Large intestine (tissue), 3 donors: ENCODE results near the gene ORM2. TPM values are rescaled to one million over a fixed set of nuclear protein-coding genes. Genes with fewer than 3 reads are reported as not detected.

Source experiments
- DNase-seq, 2 donors: peaks; one replicate each; pipeline versions ENCODE4 v3.0.0 to v3.0.0-alpha.2; 2013
- H3K27ac ChIP-seq: one replicate; pipeline ENCODE4 v1.5.1; 2013; ENCODE audit warnings: low read length
- H3K27me3 ChIP-seq: 2 replicates; pipeline ENCODE4 v1.6.1; 2013; ENCODE audit warnings: low read length; ENCODE audit not compliant: control insufficient read depth, insufficient read depth
- H3K36me3 ChIP-seq: 2 replicates; pipeline ENCODE4 v1.6.1; 2013; ENCODE audit warnings: low read length; ENCODE audit not compliant: control insufficient read depth, insufficient read depth
- H3K4me1 ChIP-seq: one replicate; pipeline ENCODE4 v1.6.1; 2013; ENCODE audit warnings: low read length; ENCODE audit not compliant: control insufficient read depth, insufficient read depth
- H3K4me3 ChIP-seq: one replicate; pipeline ENCODE4 v1.5.1; 2013; ENCODE audit warnings: low read length
- H3K9me3 ChIP-seq: one replicate; pipeline ENCODE4 v1.6.1; 2013; ENCODE audit warnings: mild to moderate bottlenecking, low read depth, low read length, moderate library complexity; ENCODE audit not compliant: control insufficient read depth
- WGBS: methylation state at CpG from one replicate; pipeline ENCODE4 v1.1.5; 2013; ENCODE audit warnings: low lambda C conversion rate; ENCODE audit not compliant: insufficient coverage; 5-methylcytosine and 5-hydroxymethylcytosine counted together
- polyA plus RNA-seq: library from polyadenylated mRNA; unstranded; fragments of 120-200 nt; gene quantifications from one replicate; pipeline ENCODE4 v1.2.1, GENCODE V29; 2013

The ORM2 gene
- polyA plus RNA-seq, 1 donor: not detected

- no peaks in the 10 kb centered on the region for H3K9me3 ChIP-seq
- peaks cover 65% of the 10 kb centered on the region for H3K36me3 ChIP-seq
- H3K27ac ChIP-seq: no peak overlapping the region
- H3K27me3 ChIP-seq: no peaks in the 10 kb centered on the region
- no peaks in the 10 kb centered on the region for H3K4me1 ChIP-seq
- WGBS: 92% methylated on average over 2 of the region's 10 CpGs
- no peak overlapping the region for H3K4me3 ChIP-seq
- DNase-seq: no peak
Observed at GRCh38 chr9:114349713-114350480, 20.2 kb downstream of the ORM2 start.

GRCh38 chr9:114350636-114351401 is 21.1 kb downstream of the ORM2 start:
- no peaks in the 10 kb centered on the region for H3K4me1 ChIP-seq
- DNase-seq: no peak
- H3K9me3 ChIP-seq: no peaks in the 10 kb centered on the region
- no peaks in the 10 kb centered on the region for H3K27me3 ChIP-seq
- WGBS: no CpG with 5 or more reads among the region's 16 CpGs
- no peak overlapping the region for H3K27ac ChIP-seq
- H3K36me3 ChIP-seq: peaks cover 63% of the 10 kb centered on the region
- H3K4me3 ChIP-seq: no peak overlapping the region

GRCh38 chr9:114351932-114352331 is 22.3 kb downstream of the ORM2 start:
- H3K27ac ChIP-seq: no peak overlapping the region
- H3K4me3 ChIP-seq: no peak overlapping the region
- no peaks in the 10 kb centered on the region for H3K9me3 ChIP-seq
- H3K27me3 ChIP-seq: no peaks in the 10 kb centered on the region
- peaks cover 64% of the 10 kb centered on the region for H3K36me3 ChIP-seq
- H3K4me1 ChIP-seq: no peaks in the 10 kb centered on the region
- no peak for DNase-seq
- no CpG with 5 or more reads among the region's 4 CpGs for WGBS

- WGBS: no CpG with 5 or more reads among the region's 6 CpGs
- DNase-seq: no peak
Observed at GRCh38 chr9:114355821-114356220, 26.2 kb downstream of the ORM2 start.

GRCh38 chr9:114356792-114357191 is 27.1 kb downstream of the ORM2 start:
- DNase-seq: no peak
- no CpG with 5 or more reads among the region's 6 CpGs for WGBS
- Histone ChIP-seq H3K4me1 (no peaks in the 10 kb centered on the region), H3K4me3 (no peak overlapping the region), H3K27ac (no peak overlapping the region), H3K9me3 (no peaks in the 10 kb centered on the region), H3K27me3 (no peaks in the 10 kb centered on the region), H3K36me3 (peaks cover 67% of the 10 kb centered on the region)

More at GRCh38 chr9:114355821-114356220, 26.2 kb downstream of the ORM2 start:
- H3K36me3 ChIP-seq: peaks cover 64% of the 10 kb centered on the region
- H3K4me1 ChIP-seq: no peaks in the 10 kb centered on the region
- no peak overlapping the region for H3K4me3 ChIP-seq
- H3K9me3 ChIP-seq: no peaks in the 10 kb centered on the region
- H3K27me3 ChIP-seq: no peaks in the 10 kb centered on the region
- H3K27ac ChIP-seq: no peak overlapping the region

- peaks cover 70% of the 10 kb centered on the region for H3K36me3 ChIP-seq
- H3K27me3 ChIP-seq: no peaks in the 10 kb centered on the region
- no peak overlapping the region for H3K27ac ChIP-seq
- no peak overlapping the region for H3K4me3 ChIP-seq
- no CpG with 5 or more reads among the region's 6 CpGs for WGBS
- no peaks in the 10 kb centered on the region for H3K4me1 ChIP-seq
- no peaks in the 10 kb centered on the region for H3K9me3 ChIP-seq
- no peak for DNase-seq
Observed at GRCh38 chr9:114357360-114357759, 27.7 kb downstream of the ORM2 start.

GRCh38 chr9:114357911-114358328 is 28.3 kb downstream of the ORM2 start:
- H3K4me1 ChIP-seq: no peaks in the 10 kb centered on the region
- H3K27ac ChIP-seq: no peak overlapping the region
- DNase-seq: no peak
- H3K36me3 ChIP-seq: peaks cover 76% of the 10 kb centered on the region
- H3K9me3 ChIP-seq: no peaks in the 10 kb centered on the region
- 100% methylated on average over 1 of the region's 9 CpGs for WGBS
- no peaks in the 10 kb centered on the region for H3K27me3 ChIP-seq
- no peak overlapping the region for H3K4me3 ChIP-seq

- Histone ChIP-seq H3K27ac (no peak overlapping the region), H3K36me3 (peaks cover 90% of the 10 kb centered on the region), H3K4me3 (no peak overlapping the region), H3K4me1 (no peaks in the 10 kb centered on the region), H3K9me3 (no peaks in the 10 kb centered on the region), H3K27me3 (no peaks in the 10 kb centered on the region)
- no peak for DNase-seq
- no CpG with 5 or more reads among the region's 7 CpGs for WGBS
Observed at GRCh38 chr9:114359801-114360200, 30.1 kb downstream of the ORM2 start.

- no peak for DNase-seq
- WGBS: no CpG with 5 or more reads among the region's 7 CpGs
- H3K27me3 ChIP-seq: no peaks in the 10 kb centered on the region
- no peak overlapping the region for H3K27ac ChIP-seq
- peaks cover 77% of the 10 kb centered on the region for H3K36me3 ChIP-seq
- H3K4me1 ChIP-seq: no peaks in the 10 kb centered on the region
- no peak overlapping the region for H3K4me3 ChIP-seq
- H3K9me3 ChIP-seq: no peaks in the 10 kb centered on the region
Observed at GRCh38 chr9:114361542-114361941, 31.9 kb downstream of the ORM2 start.

- no CpG with 5 or more reads among the region's 12 CpGs for WGBS
Observed at GRCh38 chr9:114362394-114362793, 32.7 kb downstream of the ORM2 start.

More at GRCh38 chr9:114362394-114362793, 32.7 kb downstream of the ORM2 start:
- H3K4me3 ChIP-seq: no peak overlapping the region
- no peak for DNase-seq
- H3K36me3 ChIP-seq: peaks cover 73% of the 10 kb centered on the region
- H3K27me3 ChIP-seq: no peaks in the 10 kb centered on the region
- no peaks in the 10 kb centered on the region for H3K4me1 ChIP-seq
- no peak overlapping the region for H3K27ac ChIP-seq
- H3K9me3 ChIP-seq: no peaks in the 10 kb centered on the region
